SK-N-SH (cell line): ENCODE measurements around the gene PTPRC. TPM values are rescaled to one million over a fixed set of nuclear protein-coding genes. Genes with fewer than 3 reads are reported as not detected.
A peak's percentile ranks its signal among the peaks of the same experiment; 100 is the strongest.

Source experiments
- CTCF ChIA-PET: fragments of 300-600, 350-600 bp; formaldehyde crosslinking; extraction: SDS; loops from one replicate; lab custom pipeline; 2021; lab: Yijun Ruan, JAX
- POLR2A ChIA-PET: fragments of 350-600 bp; sonication (Branson Sonifier 250); formaldehyde crosslinking; extraction: SDS; loops from one replicate; lab custom pipeline; 2020; ENCODE audit warnings: antibody characterized with exemption, inconsistent platforms; lab: Yijun Ruan, JAX
- DNase-seq: peaks from one replicate; pipeline ENCODE4 v3.0.0; 2012
- H2AFZ ChIP-seq: fragments of 200-600 bp; sonication (generic); 2 replicates; pipeline ENCODE4 v1.8.1; 2016; ENCODE audit warnings: antibody characterized with exemption, mild to moderate bottlenecking, low read depth
- H3F3A ChIP-seq: fragments of 200-600 bp; sonication (generic); replicated peaks from 2 replicates; pipeline ENCODE3; 2016; ENCODE audit warnings: antibody characterized with exemption, mild to moderate bottlenecking; ENCODE audit not compliant: insufficient read depth
- H3K27ac ChIP-seq, 2 experiments: fragments of 200-500 bp in 1 of 2; fragments of 200-600 bp in 1 of 2; sonication (Bioruptor generic) in 1 of 2; sonication (generic), shearing (Covaris generic) in 1 of 2; 2 replicates each; pipeline versions ENCODE4 v1.5.1 to v1.6.1; 2014 to 2016; ENCODE audit warnings: low read depth in 2 of 2, inconsistent platforms in 1 of 2, low read length in 1 of 2, mild to moderate bottlenecking in 1 of 2, mixed read lengths in 1 of 2
- H3K27me3 ChIP-seq: fragments of 200-600 bp; sonication (generic), shearing (Covaris generic); 2 replicates; pipeline ENCODE4 v1.6.1; 2016; ENCODE audit warnings: mixed run types; ENCODE audit not compliant: insufficient read depth
- H3K36me3 ChIP-seq, 2 experiments: fragments of 200-500 bp in 1 of 2; fragments of 200-600 bp in 1 of 2; sonication (Bioruptor generic) in 1 of 2; sonication (generic) in 1 of 2; replicated peaks in 1 of 2; 2 replicates each; pipeline versions ENCODE3 to v1.5.1; 2014 to 2016; ENCODE audit warnings: low read length in 1 of 2, mild to moderate bottlenecking in 1 of 2; ENCODE audit not compliant: insufficient read depth in 2 of 2, control insufficient read depth in 1 of 2
- H3K4me1 ChIP-seq, 2 experiments: fragments of 200-500 bp in 1 of 2; fragments of 200-600 bp in 1 of 2; sonication (Bioruptor generic) in 1 of 2; sonication (generic), shearing (Covaris generic) in 1 of 2; 2 replicates each; pipeline versions ENCODE4 v1.5.1 to v1.6.1; 2014 to 2016; ENCODE audit warnings: low read depth in 1 of 2, low read length in 1 of 2, mixed run types in 1 of 2; ENCODE audit not compliant: insufficient read depth in 2 of 2, control insufficient read depth in 1 of 2
- H3K4me2 ChIP-seq: fragments of 200-600 bp; sonication (generic), shearing (Covaris generic); 2 replicates; pipeline ENCODE4 v1.6.1; 2017; ENCODE audit warnings: mixed run types
- H3K4me3 ChIP-seq, 2 experiments: fragments of 200-500 bp in 1 of 2; fragments of 200-600 bp in 1 of 2; sonication (Bioruptor generic) in 1 of 2; sonication (generic), shearing (Covaris generic) in 1 of 2; 2 replicates each; pipeline versions ENCODE4 v1.5.1 to v1.8.1; 2014 to 2016; ENCODE audit warnings: low read depth in 2 of 2, inconsistent platforms in 1 of 2, low read length in 1 of 2, mild to moderate bottlenecking in 1 of 2, mixed read lengths in 1 of 2, moderate library complexity in 1 of 2
- H3K79me2 ChIP-seq: fragments of 200-600 bp; sonication (generic); 2 replicates; pipeline ENCODE4 v1.8.1; 2017; ENCODE audit warnings: mild to moderate bottlenecking; ENCODE audit not compliant: insufficient read depth
- H3K9ac ChIP-seq: fragments of 200-600 bp; sonication (generic); 2 replicates; pipeline ENCODE4 v1.6.1; 2017; ENCODE audit warnings: mixed run types
- H3K9me2 ChIP-seq: fragments of 200-600 bp; sonication (generic); 2 replicates; pipeline ENCODE4 v1.6.1; 2017; ENCODE audit warnings: mixed run types
- H3K9me3 ChIP-seq: fragments of 200-600 bp; sonication (generic); 2 replicates; pipeline ENCODE4 v1.6.1; 2017; ENCODE audit warnings: mixed run types, mild to moderate bottlenecking, moderate library complexity
- H4K20me1 ChIP-seq: fragments of 200-600 bp; sonication (generic); 2 replicates; pipeline ENCODE4 v1.6.1; 2017; ENCODE audit warnings: mild to moderate bottlenecking, mixed run types; ENCODE audit not compliant: insufficient read depth
- EZH2phosphoT487 ChIP-seq: fragments of 200-600 bp; sonication (generic); IDR thresholded peaks from 2 replicates; pipeline ENCODE4 v1.6.1; 2017; ENCODE audit warnings: low read depth, mixed run types, mild to moderate bottlenecking, antibody characterized with exemption, moderate library complexity, borderline replicate concordance
- FOXM1 ChIP-seq: IDR thresholded peaks from 2 replicates; pipeline ENCODE4 v1.4.0; 2012; ENCODE audit warnings: low read depth, mild to moderate bottlenecking
- GABPA ChIP-seq: IDR thresholded peaks from 2 replicates; pipeline ENCODE4 v1.4.0; 2012; ENCODE audit warnings: low read depth, mild to moderate bottlenecking
- GATA2 ChIP-seq: sonication (generic); formaldehyde crosslinking; IDR thresholded peaks from 2 replicates; pipeline ENCODE4 v1.5.0; 2020; ENCODE audit warnings: mild to moderate bottlenecking, missing genetic modification reagents
- JUND ChIP-seq: IDR thresholded peaks from 2 replicates; pipeline ENCODE4 v1.4.0; 2012
- MEF2A ChIP-seq: IDR thresholded peaks from 2 replicates; pipeline ENCODE4 v1.4.0; 2012; ENCODE audit warnings: low read depth, borderline replicate concordance
- NFIC ChIP-seq: IDR thresholded peaks from 2 replicates; pipeline ENCODE4 v1.4.0; 2012; ENCODE audit warnings: borderline replicate concordance
- NRF1 ChIP-seq: IDR thresholded peaks from 2 replicates; pipeline ENCODE4 v1.6.1; 2012; ENCODE audit warnings: low read depth, mild to moderate bottlenecking, low read length
- RAD21 ChIP-seq: IDR thresholded peaks from 2 replicates; pipeline ENCODE4 v1.6.1; 2012; ENCODE audit warnings: mild to moderate bottlenecking, low read length
- SMC3 ChIP-seq: IDR thresholded peaks from 2 replicates; pipeline ENCODE4 v1.6.1; 2012; ENCODE audit warnings: low read depth, low read length, improper control_type of control experiment
- TCF12 ChIP-seq: IDR thresholded peaks from 2 replicates; pipeline ENCODE4 v1.4.0; 2012
- TEAD4 ChIP-seq: IDR thresholded peaks from 2 replicates; pipeline ENCODE4 v1.4.0; 2012; ENCODE audit warnings: mild to moderate bottlenecking, borderline replicate concordance; ENCODE audit not compliant: insufficient read depth
- YY1 ChIP-seq: IDR thresholded peaks from 2 replicates; pipeline ENCODE4 v1.4.0; 2012; ENCODE audit warnings: low read depth, mild to moderate bottlenecking
- WGBS: methylation state at CpG from one replicate; pipeline ENCODE4 v1.1.6; 2017; ENCODE audit warnings: low lambda C conversion rate; 5-methylcytosine and 5-hydroxymethylcytosine counted together
- polyA plus RNA-seq, 3 experiments: library from polyadenylated mRNA; depleted of rRNA; stranded (reverse); fragments of >200 nt; gene quantifications; 2 replicates each; pipeline ENCODE4 v1.2.3, GENCODE V29; 2012
- TF ChIP-seq, protein P1 (sequence below): fragments of 150-350 bp; IDR thresholded peaks from 2 replicates; pipeline ENCODE4 v1.6.1; 2016; ENCODE audit warnings: mild to moderate bottlenecking, low read depth, low read length
- TF ChIP-seq, protein P2 (sequence below): IDR thresholded peaks from 2 replicates; pipeline ENCODE4 v1.6.1; 2012; ENCODE audit warnings: mild to moderate bottlenecking, low read depth, low read length, moderate library complexity
- TF ChIP-seq, protein P3 (sequence below): fragments of 200-600 bp; sonication (generic); IDR thresholded peaks from 2 replicates; pipeline ENCODE4 v1.6.1; 2017; ENCODE audit warnings: antibody characterized with exemption, mild to moderate bottlenecking, moderate library complexity

PTPRC gene
- polyA plus RNA-seq, 1 of the 3 experiments (the other 2 are of a cell fraction): 0.03 TPM

DNA sequence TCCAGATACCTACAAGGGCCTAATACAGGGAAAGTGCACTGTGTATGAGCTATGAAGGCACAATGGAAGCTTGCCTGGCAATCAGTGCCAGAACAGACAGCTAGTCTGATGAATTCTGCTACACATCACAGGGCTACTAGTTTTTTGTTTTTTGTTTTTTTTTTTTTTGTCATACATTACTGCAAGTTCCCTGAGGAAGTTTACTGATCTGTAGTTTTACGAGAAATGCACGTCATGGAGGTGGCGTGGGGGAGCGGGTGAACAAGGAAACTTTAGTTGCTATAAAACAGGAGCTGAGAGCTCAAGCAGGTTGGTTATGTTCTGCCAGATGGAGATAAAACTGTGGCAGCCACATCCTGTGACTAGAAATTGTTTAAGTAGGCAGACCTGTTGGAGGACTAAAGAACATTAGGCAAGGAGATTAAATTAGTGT, 17.7 kb downstream of the PTPRC start:
- 0 out of 2 replicates have a peak overlapping the region, but pooled peaks have one; percentile 3 for H2AFZ ChIP-seq
- H3K4me2 ChIP-seq: 0 out of 2 replicates have a peak overlapping the region, but pooled peaks have one; percentile 12
- WGBS: 93% methylated on average over 4 of the region's 4 CpGs
- H3K27ac ChIP-seq: peak overlapping the region; percentile 88 to 92
- no peaks in the 10 kb centered on the region for H3K27me3 ChIP-seq
- H4K20me1 ChIP-seq: no peaks in the 10 kb centered on the region
- H3K79me2 ChIP-seq: no peaks in the 10 kb centered on the region
- no peaks in the 10 kb centered on the region for H3K9me2 ChIP-seq
- H3K4me1 ChIP-seq: peaks cover 31 to 39% of the 10 kb centered on the region in 2 experiments; a peak in 3 of 4 replicates
- no peak overlapping the region for H3K4me3 ChIP-seq
- H3K36me3 ChIP-seq: no peaks in the 10 kb centered on the region
- H3F3A ChIP-seq: peaks cover 26% of the 10 kb centered on the region
- 0 out of 2 replicates have a peak overlapping the region, but pooled peaks have one; percentile 25 for H3K9ac ChIP-seq
- H3K9me3 ChIP-seq: no peaks in the 10 kb centered on the region
- POLR2A ChIA-PET: no interaction called here
- CTCF ChIA-PET: interaction anchor here (1.7 kb wide), 1 partner anchor 10 kb away, joined by 3 read pairs; no protein-coding TSS in a partner anchor
- DNase-seq: no peak
- TF ChIP-seq SMC3: no peak
- TF ChIP-seq, protein P1, sequence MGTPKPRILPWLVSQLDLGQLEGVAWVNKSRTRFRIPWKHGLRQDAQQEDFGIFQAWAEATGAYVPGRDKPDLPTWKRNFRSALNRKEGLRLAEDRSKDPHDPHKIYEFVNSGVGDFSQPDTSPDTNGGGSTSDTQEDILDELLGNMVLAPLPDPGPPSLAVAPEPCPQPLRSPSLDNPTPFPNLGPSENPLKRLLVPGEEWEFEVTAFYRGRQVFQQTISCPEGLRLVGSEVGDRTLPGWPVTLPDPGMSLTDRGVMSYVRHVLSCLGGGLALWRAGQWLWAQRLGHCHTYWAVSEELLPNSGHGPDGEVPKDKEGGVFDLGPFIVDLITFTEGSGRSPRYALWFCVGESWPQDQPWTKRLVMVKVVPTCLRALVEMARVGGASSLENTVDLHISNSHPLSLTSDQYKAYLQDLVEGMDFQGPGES: no peak
- no peak for TF ChIP-seq FOXM1
- TF ChIP-seq TCF12: 0 out of 2 replicates have a peak, but pooled peaks have one; percentile 10
- TF ChIP-seq, protein P2, sequence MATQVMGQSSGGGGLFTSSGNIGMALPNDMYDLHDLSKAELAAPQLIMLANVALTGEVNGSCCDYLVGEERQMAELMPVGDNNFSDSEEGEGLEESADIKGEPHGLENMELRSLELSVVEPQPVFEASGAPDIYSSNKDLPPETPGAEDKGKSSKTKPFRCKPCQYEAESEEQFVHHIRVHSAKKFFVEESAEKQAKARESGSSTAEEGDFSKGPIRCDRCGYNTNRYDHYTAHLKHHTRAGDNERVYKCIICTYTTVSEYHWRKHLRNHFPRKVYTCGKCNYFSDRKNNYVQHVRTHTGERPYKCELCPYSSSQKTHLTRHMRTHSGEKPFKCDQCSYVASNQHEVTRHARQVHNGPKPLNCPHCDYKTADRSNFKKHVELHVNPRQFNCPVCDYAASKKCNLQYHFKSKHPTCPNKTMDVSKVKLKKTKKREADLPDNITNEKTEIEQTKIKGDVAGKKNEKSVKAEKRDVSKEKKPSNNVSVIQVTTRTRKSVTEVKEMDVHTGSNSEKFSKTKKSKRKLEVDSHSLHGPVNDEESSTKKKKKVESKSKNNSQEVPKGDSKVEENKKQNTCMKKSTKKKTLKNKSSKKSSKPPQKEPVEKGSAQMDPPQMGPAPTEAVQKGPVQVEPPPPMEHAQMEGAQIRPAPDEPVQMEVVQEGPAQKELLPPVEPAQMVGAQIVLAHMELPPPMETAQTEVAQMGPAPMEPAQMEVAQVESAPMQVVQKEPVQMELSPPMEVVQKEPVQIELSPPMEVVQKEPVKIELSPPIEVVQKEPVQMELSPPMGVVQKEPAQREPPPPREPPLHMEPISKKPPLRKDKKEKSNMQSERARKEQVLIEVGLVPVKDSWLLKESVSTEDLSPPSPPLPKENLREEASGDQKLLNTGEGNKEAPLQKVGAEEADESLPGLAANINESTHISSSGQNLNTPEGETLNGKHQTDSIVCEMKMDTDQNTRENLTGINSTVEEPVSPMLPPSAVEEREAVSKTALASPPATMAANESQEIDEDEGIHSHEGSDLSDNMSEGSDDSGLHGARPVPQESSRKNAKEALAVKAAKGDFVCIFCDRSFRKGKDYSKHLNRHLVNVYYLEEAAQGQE: no peak
- no peak for TF ChIP-seq TEAD4

DNA sequence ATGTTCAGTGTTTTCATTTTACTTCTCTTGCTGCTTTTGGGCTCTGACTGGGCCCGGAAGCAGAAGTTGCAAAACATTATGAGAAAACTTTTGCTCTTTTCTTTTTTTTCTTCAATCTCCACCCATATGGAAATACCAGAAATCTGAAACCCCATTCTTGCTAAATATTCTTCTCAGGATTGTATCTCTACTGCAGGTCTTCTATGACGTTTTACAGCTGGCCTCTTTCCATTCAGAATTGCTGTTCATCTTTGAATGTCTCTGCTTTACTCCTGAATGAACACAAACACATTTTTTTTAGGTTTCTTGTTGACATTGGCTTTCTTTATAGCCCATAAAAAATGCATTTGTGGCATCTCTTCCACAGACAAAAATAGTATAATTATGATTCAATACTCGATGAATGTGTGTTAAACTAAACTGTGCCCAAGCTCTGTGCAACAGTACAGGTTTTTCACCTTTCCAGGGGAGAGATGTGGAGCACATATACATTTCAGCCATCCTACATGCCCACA, 18.8 kb downstream of the PTPRC start:
- no peaks in the 10 kb centered on the region for H3K9me2 ChIP-seq
- peak overlapping the region; percentile 35 for H3K9ac ChIP-seq
- H4K20me1 ChIP-seq: no peaks in the 10 kb centered on the region
- peak overlapping the region; percentile 3 for H2AFZ ChIP-seq
- no peak overlapping the region for H3K4me3 ChIP-seq
- H3K36me3 ChIP-seq: no peaks in the 10 kb centered on the region
- 13% methylated on average over 3 of the region's 3 CpGs for WGBS
- peaks cover 26% of the 10 kb centered on the region for H3F3A ChIP-seq
- H3K4me1 ChIP-seq: peaks cover 26 to 37% of the 10 kb centered on the region in 2 experiments; a peak in 3 of 4 replicates
- H3K79me2 ChIP-seq: no peaks in the 10 kb centered on the region
- no peaks in the 10 kb centered on the region for H3K27me3 ChIP-seq
- ChIA-PET CTCF (interaction anchor here (0.7 to 1.7 kb wide), 2 partner anchors 9 to 15 kb away, joined by 3 read pairs; no protein-coding TSS in a partner anchor), POLR2A (no interaction called here)
- no peaks in the 10 kb centered on the region for H3K9me3 ChIP-seq
- peak overlapping the region; percentile 88 to 92 for H3K27ac ChIP-seq
- H3K4me2 ChIP-seq: peak overlapping the region; percentile 45
- DNase-seq: no peak
- TF ChIP-seq YY1 (no peak), GABPA (no peak), FOXM1 (peak; percentile 89), GATA2 (no peak), NRF1 (no peak), TEAD4 (peak; percentile 83), NFIC (peak; percentile 94), EZH2phosphoT487 (no peak), MEF2A (peak; percentile 95), RAD21 (no peak), TCF12 (peak; percentile 95), JUND (peak; percentile 82)
- TF ChIP-seq, protein P3, sequence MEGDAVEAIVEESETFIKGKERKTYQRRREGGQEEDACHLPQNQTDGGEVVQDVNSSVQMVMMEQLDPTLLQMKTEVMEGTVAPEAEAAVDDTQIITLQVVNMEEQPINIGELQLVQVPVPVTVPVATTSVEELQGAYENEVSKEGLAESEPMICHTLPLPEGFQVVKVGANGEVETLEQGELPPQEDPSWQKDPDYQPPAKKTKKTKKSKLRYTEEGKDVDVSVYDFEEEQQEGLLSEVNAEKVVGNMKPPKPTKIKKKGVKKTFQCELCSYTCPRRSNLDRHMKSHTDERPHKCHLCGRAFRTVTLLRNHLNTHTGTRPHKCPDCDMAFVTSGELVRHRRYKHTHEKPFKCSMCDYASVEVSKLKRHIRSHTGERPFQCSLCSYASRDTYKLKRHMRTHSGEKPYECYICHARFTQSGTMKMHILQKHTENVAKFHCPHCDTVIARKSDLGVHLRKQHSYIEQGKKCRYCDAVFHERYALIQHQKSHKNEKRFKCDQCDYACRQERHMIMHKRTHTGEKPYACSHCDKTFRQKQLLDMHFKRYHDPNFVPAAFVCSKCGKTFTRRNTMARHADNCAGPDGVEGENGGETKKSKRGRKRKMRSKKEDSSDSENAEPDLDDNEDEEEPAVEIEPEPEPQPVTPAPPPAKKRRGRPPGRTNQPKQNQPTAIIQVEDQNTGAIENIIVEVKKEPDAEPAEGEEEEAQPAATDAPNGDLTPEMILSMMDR: no peak
- TF ChIP-seq, protein P2: no peak
